ENCODE data around the gene CHERP. TPM values are rescaled to one million over a fixed set of nuclear protein-coding genes. Genes with fewer than 3 reads are reported as not detected.

Gene CHERP
- total and polyA plus RNA-seq, 2 experiments from 2014 or later: 31.6 to 41.2 TPM

DNA sequence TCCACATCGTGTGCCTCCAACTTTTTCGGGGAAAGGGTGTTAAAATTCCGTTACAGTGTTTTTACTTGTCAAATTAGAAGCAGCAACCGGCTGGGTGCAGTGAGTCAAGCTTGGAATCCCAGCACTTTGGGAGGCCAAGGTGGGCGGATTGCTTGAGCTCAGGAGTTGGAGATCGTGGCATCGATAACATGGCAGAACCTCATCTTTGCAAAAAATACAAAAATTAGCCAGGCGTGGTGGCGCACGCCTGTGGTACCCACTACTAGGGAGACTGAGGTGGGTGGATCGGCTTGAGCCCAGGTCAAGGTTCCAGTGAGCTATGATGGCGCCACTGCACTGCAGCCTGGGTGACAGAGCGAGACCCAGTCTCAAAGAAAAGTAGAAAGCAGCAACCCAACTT, 31.1 kb upstream of the CHERP start:
- peak overlapping the region; percentile 98 for H3K4me3 Mint-ChIP-seq
- H3K27me3 Mint-ChIP-seq (ENCODE audit: insufficient read depth, low read depth, poor library complexity): peaks cover 10% of the 10 kb centered on the region
- ATAC-seq (no peak), DNase-seq (ENCODE audit: low spot score) (no peak)
- H3K9me2 ChIP-seq (ENCODE audit: insufficient read depth): no peaks in the 10 kb centered on the region
- peak overlapping the region; percentile 96 for H3K4me2 ChIP-seq
- peak overlapping the region; percentile 96; the same call in 1 of the 2 replicates for H3K27ac Mint-ChIP-seq
- H2AFZ ChIP-seq: no peak overlapping the region
- TF ChIP-seq STAT1 (IDR thresholded peaks at IDR 0.05; ENCODE audit: unreplicated experiment) (no peak), EZH2 (IDR thresholded peaks at IDR 0.05; ENCODE audit: low read depth, unreplicated experiment) (no peak), ZNF114 (CRISPR knock-in tag; IDR thresholded peaks at IDR 0.05) (no peak), POLR2AphosphoS5 (IDR thresholded peaks at IDR 0.05; ENCODE audit: low read depth) (no peak), NANOG (IDR thresholded peaks at IDR 0.05; ENCODE audit: borderline replicate concordance) (no peak), JUNB (IDR thresholded peaks at IDR 0.05; ENCODE audit: unreplicated experiment) (no peak), ZNF331 (CRISPR knock-in tag; IDR thresholded peaks at IDR 0.05; ENCODE audit: low read depth) (no peak), EZH2phosphoT487 (IDR thresholded peaks at IDR 0.05; ENCODE audit: unreplicated experiment) (no peak), CREB1 (CRISPR knock-in tag; IDR thresholded peaks at IDR 0.05; ENCODE audit: low read depth) (no peak)
- TF ChIP-seq, protein P1, sequence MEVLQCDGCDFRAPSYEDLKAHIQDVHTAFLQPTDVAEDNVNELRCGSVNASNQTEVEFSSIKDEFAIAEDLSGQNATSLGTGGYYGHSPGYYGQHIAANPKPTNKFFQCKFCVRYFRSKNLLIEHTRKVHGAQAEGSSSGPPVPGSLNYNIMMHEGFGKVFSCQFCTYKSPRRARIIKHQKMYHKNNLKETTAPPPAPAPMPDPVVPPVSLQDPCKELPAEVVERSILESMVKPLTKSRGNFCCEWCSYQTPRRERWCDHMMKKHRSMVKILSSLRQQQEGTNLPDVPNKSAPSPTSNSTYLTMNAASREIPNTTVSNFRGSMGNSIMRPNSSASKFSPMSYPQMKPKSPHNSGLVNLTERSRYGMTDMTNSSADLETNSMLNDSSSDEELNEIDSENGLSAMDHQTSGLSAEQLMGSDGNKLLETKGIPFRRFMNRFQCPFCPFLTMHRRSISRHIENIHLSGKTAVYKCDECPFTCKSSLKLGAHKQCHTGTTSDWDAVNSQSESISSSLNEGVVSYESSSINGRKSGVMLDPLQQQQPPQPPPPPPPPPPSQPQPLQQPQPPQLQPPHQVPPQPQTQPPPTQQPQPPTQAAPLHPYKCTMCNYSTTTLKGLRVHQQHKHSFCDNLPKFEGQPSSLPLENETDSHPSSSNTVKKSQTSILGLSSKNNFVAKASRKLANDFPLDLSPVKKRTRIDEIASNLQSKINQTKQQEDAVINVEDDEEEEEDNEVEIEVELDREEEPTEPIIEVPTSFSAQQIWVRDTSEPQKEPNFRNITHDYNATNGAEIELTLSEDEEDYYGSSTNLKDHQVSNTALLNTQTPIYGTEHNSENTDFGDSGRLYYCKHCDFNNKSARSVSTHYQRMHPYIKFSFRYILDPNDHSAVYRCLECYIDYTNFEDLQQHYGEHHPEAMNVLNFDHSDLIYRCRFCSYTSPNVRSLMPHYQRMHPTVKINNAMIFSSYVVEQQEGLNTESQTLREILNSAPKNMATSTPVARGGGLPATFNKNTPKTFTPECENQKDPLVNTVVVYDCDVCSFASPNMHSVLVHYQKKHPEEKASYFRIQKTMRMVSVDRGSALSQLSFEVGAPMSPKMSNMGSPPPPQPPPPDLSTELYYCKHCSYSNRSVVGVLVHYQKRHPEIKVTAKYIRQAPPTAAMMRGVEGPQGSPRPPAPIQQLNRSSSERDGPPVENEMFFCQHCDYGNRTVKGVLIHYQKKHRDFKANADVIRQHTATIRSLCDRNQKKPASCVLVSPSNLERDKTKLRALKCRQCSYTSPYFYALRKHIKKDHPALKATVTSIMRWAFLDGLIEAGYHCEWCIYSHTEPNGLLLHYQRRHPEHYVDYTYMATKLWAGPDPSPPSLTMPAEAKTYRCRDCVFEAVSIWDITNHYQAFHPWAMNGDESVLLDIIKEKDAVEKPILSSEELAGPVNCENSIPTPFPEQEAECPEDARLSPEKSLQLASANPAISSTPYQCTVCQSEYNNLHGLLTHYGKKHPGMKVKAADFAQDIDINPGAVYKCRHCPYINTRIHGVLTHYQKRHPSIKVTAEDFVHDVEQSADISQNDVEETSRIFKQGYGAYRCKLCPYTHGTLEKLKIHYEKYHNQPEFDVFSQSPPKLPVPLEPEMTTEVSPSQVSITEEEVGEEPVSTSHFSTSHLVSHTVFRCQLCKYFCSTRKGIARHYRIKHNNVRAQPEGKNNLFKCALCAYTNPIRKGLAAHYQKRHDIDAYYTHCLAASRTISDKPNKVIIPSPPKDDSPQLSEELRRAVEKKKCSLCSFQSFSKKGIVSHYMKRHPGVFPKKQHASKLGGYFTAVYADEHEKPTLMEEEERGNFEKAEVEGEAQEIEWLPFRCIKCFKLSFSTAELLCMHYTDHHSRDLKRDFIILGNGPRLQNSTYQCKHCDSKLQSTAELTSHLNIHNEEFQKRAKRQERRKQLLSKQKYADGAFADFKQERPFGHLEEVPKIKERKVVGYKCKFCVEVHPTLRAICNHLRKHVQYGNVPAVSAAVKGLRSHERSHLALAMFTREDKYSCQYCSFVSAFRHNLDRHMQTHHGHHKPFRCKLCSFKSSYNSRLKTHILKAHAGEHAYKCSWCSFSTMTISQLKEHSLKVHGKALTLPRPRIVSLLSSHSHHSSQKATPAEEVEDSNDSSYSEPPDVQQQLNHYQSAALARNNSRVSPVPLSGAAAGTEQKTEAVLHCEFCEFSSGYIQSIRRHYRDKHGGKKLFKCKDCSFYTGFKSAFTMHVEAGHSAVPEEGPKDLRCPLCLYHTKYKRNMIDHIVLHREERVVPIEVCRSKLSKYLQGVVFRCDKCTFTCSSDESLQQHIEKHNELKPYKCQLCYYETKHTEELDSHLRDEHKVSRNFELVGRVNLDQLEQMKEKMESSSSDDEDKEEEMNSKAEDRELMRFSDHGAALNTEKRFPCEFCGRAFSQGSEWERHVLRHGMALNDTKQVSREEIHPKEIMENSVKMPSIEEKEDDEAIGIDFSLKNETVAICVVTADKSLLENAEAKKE (CRISPR knock-in tag; IDR thresholded peaks at IDR 0.05): no peak
- TF ChIP-seq, protein P2, sequence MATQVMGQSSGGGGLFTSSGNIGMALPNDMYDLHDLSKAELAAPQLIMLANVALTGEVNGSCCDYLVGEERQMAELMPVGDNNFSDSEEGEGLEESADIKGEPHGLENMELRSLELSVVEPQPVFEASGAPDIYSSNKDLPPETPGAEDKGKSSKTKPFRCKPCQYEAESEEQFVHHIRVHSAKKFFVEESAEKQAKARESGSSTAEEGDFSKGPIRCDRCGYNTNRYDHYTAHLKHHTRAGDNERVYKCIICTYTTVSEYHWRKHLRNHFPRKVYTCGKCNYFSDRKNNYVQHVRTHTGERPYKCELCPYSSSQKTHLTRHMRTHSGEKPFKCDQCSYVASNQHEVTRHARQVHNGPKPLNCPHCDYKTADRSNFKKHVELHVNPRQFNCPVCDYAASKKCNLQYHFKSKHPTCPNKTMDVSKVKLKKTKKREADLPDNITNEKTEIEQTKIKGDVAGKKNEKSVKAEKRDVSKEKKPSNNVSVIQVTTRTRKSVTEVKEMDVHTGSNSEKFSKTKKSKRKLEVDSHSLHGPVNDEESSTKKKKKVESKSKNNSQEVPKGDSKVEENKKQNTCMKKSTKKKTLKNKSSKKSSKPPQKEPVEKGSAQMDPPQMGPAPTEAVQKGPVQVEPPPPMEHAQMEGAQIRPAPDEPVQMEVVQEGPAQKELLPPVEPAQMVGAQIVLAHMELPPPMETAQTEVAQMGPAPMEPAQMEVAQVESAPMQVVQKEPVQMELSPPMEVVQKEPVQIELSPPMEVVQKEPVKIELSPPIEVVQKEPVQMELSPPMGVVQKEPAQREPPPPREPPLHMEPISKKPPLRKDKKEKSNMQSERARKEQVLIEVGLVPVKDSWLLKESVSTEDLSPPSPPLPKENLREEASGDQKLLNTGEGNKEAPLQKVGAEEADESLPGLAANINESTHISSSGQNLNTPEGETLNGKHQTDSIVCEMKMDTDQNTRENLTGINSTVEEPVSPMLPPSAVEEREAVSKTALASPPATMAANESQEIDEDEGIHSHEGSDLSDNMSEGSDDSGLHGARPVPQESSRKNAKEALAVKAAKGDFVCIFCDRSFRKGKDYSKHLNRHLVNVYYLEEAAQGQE (IDR thresholded peaks at IDR 0.05; ENCODE audit: unreplicated experiment): no peak
- TF ChIP-seq, protein P3, sequence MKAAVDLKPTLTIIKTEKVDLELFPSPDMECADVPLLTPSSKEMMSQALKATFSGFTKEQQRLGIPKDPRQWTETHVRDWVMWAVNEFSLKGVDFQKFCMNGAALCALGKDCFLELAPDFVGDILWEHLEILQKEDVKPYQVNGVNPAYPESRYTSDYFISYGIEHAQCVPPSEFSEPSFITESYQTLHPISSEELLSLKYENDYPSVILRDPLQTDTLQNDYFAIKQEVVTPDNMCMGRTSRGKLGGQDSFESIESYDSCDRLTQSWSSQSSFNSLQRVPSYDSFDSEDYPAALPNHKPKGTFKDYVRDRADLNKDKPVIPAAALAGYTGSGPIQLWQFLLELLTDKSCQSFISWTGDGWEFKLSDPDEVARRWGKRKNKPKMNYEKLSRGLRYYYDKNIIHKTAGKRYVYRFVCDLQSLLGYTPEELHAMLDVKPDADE (IDR thresholded peaks at IDR 0.05): no peak
- TF ChIP-seq, protein P4, sequence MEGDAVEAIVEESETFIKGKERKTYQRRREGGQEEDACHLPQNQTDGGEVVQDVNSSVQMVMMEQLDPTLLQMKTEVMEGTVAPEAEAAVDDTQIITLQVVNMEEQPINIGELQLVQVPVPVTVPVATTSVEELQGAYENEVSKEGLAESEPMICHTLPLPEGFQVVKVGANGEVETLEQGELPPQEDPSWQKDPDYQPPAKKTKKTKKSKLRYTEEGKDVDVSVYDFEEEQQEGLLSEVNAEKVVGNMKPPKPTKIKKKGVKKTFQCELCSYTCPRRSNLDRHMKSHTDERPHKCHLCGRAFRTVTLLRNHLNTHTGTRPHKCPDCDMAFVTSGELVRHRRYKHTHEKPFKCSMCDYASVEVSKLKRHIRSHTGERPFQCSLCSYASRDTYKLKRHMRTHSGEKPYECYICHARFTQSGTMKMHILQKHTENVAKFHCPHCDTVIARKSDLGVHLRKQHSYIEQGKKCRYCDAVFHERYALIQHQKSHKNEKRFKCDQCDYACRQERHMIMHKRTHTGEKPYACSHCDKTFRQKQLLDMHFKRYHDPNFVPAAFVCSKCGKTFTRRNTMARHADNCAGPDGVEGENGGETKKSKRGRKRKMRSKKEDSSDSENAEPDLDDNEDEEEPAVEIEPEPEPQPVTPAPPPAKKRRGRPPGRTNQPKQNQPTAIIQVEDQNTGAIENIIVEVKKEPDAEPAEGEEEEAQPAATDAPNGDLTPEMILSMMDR (conservative IDR thresholded peaks at IDR 0.05; ENCODE audit: low read depth in 2 of 2): no peak
- H3F3A ChIP-seq (replicated peaks; ENCODE audit: low read depth): peaks cover 13% of the 10 kb centered on the region; the same call in 1 of the 2 replicates
- H3K4me1 Mint-ChIP-seq: peaks cover 8% of the 10 kb centered on the region
- peaks cover 58% of the 10 kb centered on the region for H3K79me2 ChIP-seq (replicated peaks; ENCODE audit: insufficient read depth)
- H3K36me3 Mint-ChIP-seq (ENCODE audit: low read depth): peaks cover 24% of the 10 kb centered on the region
- no peaks in the 10 kb centered on the region for H3K27me3 ChIP-seq (ENCODE audit: insufficient read depth)
- H4K20me1 ChIP-seq (replicated peaks; ENCODE audit: insufficient read depth): peaks cover 19% of the 10 kb centered on the region
- H3K4me3 ChIP-seq: peak overlapping the region; percentile 95
- no peaks in the 10 kb centered on the region for H3K9me3 Mint-ChIP-seq
- H3K4me1 ChIP-seq (ENCODE audit: insufficient read depth): peaks cover 9% of the 10 kb centered on the region; the same call in 1 of the 2 replicates
- H3K36me3 ChIP-seq (ENCODE audit: insufficient read depth): 0 out of 2 replicates have a peak, but pooled peaks cover 4% of the 10 kb centered on the region
- H3K27ac ChIP-seq (ENCODE audit: low read depth): peak overlapping the region; percentile 90

Measured in GM23338 (cell line).